Brain microvascular endothelial cell (primary cell): ENCODE measurements around the gene PHF19.

Experiments used
- DNase-seq: peaks from one replicate; pipeline ENCODE4 v3.0.0-alpha.2; 2020
- H3K27ac ChIP-seq: fragments of 250-450 bp; sonication (Bioruptor Pico); 2 replicates; pipeline ENCODE4 v1.5.1; 2020; ENCODE audit warnings: mild to moderate bottlenecking, moderate library complexity
- H3K27me3 ChIP-seq: fragments of 250-450 bp; sonication (Bioruptor Pico); replicated peaks from 2 replicates; pipeline ENCODE4 v1.5.1; 2020; ENCODE audit warnings: mild to moderate bottlenecking
- H3K36me3 ChIP-seq: fragments of 250-450 bp; sonication (Bioruptor Pico); replicated peaks from 2 replicates; pipeline ENCODE4 v1.5.1; 2020; ENCODE audit warnings: mild to moderate bottlenecking
- H3K4me3 ChIP-seq: 2 replicates; pipeline ENCODE4 v1.5.1; 2011; ENCODE audit warnings: low read depth, mild to moderate bottlenecking, control low read depth, low read length, moderate library complexity
- CTCF ChIP-seq: IDR thresholded peaks from 2 replicates; pipeline ENCODE4 v1.5.1; 2011; ENCODE audit warnings: low read depth, mild to moderate bottlenecking, moderate library complexity, low read length, control low read depth, inconsistent platforms; ENCODE audit errors: missing control alignments
- in situ Hi-C: cut with HindIII; loops from 2 replicates; pipeline ENCODE4 v1.10.0; 2017; ENCODE audit warnings: low sequenced_read_pairs, low pct_ligation_motif_present

PHF19 gene

DNA sequence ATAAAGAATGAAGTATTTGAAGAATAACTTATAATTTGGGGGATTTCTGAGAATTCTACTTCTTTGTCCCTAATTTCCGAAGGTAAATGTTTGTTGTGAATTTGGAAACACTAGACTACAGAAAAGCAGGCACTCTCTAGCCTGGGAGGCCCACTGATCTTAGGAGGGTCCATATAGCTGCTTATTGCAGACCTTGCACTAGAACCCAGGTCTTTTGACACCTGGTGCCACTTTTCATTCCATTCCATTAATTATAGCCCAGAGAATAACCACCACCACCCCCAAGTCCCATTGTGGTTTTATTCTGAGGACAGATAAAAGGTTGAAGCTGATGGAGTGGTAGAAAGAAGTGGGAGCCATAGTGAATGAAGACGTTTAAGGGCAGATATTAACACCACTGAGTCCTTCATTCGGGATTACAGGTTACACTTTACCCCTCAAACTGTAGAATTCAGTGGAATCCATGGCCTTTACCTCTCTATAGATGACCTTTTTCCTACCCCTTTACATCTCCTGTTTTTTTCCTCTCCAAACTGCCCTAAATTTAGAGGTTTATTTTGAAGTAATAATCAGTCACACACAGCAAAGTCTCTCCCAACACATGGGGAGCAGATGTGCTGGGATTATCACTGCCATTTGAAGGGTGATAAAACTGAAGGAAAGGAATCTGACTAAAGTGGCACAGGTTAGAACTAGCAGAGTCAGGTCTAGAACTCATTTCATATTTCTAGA, 22.2 kb downstream of the PHF19 start:
- TF ChIP-seq CTCF, result no peak
- in situ Hi-C loops, result no loop called here
- Histone ChIP-seq H3K36me3 (peaks cover 11% of the 10 kb centered on the region), H3K4me3 (no peak overlapping the region), H3K27ac (no peak overlapping the region), H3K27me3 (no peaks in the 10 kb centered on the region)
- no peak for DNase-seq

GRCh38 chr9:120853198-120853597, 23.8 kb downstream of the PHF19 start:
- H3K36me3 ChIP-seq, result peaks cover 10% of the 10 kb centered on the region
- H3K4me3 ChIP-seq, result no peak overlapping the region
- DNase-seq, result no peak
- TF ChIP-seq CTCF, result no peak
- no peak overlapping the region for H3K27ac ChIP-seq
- no peaks in the 10 kb centered on the region for H3K27me3 ChIP-seq
- in situ Hi-C loops, result no loop called here

DNA sequence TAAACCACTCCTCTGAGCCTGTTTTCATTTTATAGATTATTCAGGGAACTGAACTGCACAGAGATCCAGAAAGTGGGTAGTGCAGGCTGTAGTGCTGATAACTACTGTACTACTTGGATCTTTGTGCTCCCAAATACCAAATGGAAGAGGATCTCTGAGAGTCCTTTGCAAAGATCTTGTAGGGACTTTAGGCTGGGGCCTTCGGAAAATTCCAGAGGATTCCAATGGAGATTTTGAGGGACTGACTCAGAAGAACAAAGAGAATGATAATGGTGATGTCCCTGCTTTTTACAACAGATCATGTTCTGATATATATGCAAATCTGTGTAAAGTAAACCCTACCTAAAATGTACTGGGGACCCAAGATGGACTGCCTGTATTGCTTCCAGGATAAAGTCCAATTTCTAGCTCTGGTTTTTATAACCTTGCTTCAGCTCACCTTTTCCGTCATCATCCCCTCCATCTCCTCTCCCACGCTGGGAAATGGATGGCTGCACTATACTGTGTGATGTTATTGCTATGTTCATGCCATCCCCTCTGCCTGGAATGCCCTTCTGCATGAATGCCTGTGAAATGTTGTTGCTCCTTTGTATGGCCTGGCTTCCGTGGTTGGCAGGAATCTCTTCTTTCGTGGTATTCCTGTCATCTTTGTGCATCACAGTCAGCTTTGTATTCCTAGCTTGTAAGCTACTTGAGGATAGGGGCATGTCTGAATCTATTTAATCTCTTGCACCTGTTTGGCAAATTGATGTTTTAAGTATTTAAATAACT, 24.6 kb downstream of the PHF19 start:
- peaks cover 3% of the 10 kb centered on the region for H3K36me3 ChIP-seq
- H3K4me3 ChIP-seq, result no peak overlapping the region
- no peak for DNase-seq
- in situ Hi-C loops, result no loop called here
- H3K27ac ChIP-seq, result no peak overlapping the region
- H3K27me3 ChIP-seq, result no peaks in the 10 kb centered on the region
- TF ChIP-seq CTCF, result no peak

DNA sequence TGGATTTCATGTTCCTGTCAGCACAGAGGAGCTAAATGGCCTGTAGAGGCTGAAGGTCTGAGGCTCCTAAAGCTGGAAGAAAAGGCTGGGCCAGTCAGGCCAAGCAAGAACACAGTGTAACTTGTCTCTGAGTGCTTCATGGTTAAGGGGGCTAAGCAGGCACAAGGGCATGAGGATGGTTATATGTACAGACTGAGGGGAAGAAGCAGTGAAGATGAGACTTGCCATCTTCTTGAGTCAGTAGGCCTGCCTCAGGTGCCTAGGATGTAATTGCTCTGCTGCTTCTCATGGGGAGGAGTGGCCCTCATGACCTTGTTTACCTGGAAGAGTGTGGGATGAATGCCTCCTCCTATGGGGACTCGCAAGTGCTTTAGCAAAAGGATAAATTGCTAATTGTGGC, 25.5 kb downstream of the PHF19 start:
- no peak overlapping the region for H3K27ac ChIP-seq
- DNase-seq, result no peak
- in situ Hi-C loops, result no loop called here

DNA sequence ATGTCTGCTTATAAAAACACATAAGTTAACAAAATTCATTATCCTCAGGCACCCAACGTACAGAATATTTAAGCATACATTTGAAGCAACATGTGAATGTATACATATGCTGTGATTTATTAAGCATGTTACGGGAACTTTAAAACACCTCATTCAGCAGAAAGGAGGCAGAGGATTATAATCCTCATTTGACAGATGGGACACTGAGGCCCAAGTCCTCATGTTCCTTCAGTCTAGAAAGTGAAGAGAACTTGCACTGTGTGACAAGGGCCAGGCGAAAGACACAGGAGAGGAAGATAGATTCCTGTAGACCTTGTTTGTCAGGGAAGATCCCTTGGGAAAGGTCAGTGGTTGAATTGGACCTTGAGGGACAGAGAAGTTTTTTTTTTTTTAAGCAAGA, 26.7 kb downstream of the PHF19 start:
- no peak for TF ChIP-seq CTCF
- Histone ChIP-seq H3K27ac (no peak overlapping the region), H3K4me3 (no peak overlapping the region), H3K27me3 (no peaks in the 10 kb centered on the region), H3K36me3 (no peaks in the 10 kb centered on the region)
- no peak for DNase-seq
- in situ Hi-C loops, result no loop called here

More for the DNA sequence above, 25.5 kb downstream of the PHF19 start:
- Histone ChIP-seq H3K4me3 (no peak overlapping the region), H3K27me3 (no peaks in the 10 kb centered on the region), H3K36me3 (no peaks in the 10 kb centered on the region)
- TF ChIP-seq CTCF, result no peak
